Naive thymus-derived CD4-positive, alpha-beta T cell (primary cell): Measurements from ENCODE around the gene UBALD2. TPM values are rescaled to one million over a fixed set of nuclear protein-coding genes. Genes with fewer than 3 reads are reported as not detected.
A peak's percentile ranks its signal among the peaks of the same experiment; 100 is the strongest.

Experiments used
- ATAC-seq: fragments of 150-1000 bp; cut with Tn5 transposase; 2 replicates; pipeline ENCODE4 v1.10.0; 2021; ENCODE audit warnings: mild to moderate bottlenecking, moderate library complexity
- CTCF ChIA-PET: fragments of 350-600 bp; sonication (Branson Sonifier 250); formaldehyde crosslinking; loops from one replicate; lab custom pipeline; 2021; ENCODE audit warnings: antibody characterized with exemption; lab: Charles Lee
- POLR2A ChIA-PET: fragments of 350-600 bp; sonication (Branson Sonifier 250); formaldehyde crosslinking; loops from one replicate; lab custom pipeline; 2021; ENCODE audit warnings: antibody characterized with exemption, inconsistent platforms; lab: Charles Lee
- DNase-seq, 9 donors: peaks; one replicate each; pipeline versions ENCODE4 v3.0.0 to v3.0.0-alpha.2; 2020 to 2022; ENCODE audit warnings: mixed read lengths in 1 of 9
- H3K27ac ChIP-seq: one replicate; pipeline ENCODE4 v1.7.0; 2013; ENCODE audit warnings: mild to moderate bottlenecking, low read depth, low read length, moderate library complexity
- H3K27me3 ChIP-seq, 2 donors: one replicate each; pipeline ENCODE4 v1.7.0; 2013; ENCODE audit warnings: low read length in 2 of 2, mild to moderate bottlenecking in 2 of 2, moderate library complexity in 2 of 2; ENCODE audit not compliant: control insufficient read depth in 2 of 2, insufficient read depth in 2 of 2
- H3K36me3 ChIP-seq, 3 experiments: 1 replicate in 2 of 3; 2 replicates in 1 of 3; pipeline ENCODE4 v1.7.0; 2013; ENCODE audit warnings: low read length in 3 of 3, mild to moderate bottlenecking in 3 of 3, moderate library complexity in 1 of 3; ENCODE audit not compliant: insufficient read depth in 3 of 3, control insufficient read depth in 2 of 3
- H3K4me1 ChIP-seq, 2 donors: one replicate each; pipeline ENCODE4 v1.7.0; 2013; ENCODE audit warnings: low read length in 2 of 2, mild to moderate bottlenecking in 2 of 2, moderate library complexity in 1 of 2; ENCODE audit not compliant: control insufficient read depth in 2 of 2, insufficient read depth in 2 of 2
- H3K4me3 ChIP-seq: 2 replicates; pipeline ENCODE4 v1.7.0; 2013; ENCODE audit warnings: mild to moderate bottlenecking, low read length
- H3K9me3 ChIP-seq, 3 experiments: 1 replicate in 2 of 3; 2 replicates in 1 of 3; pipeline ENCODE4 v1.7.0; 2013; ENCODE audit warnings: low read length in 3 of 3; ENCODE audit not compliant: control insufficient read depth in 2 of 3
- H3K27ac Mint-ChIP-seq, 9 donors: one replicate each; pipeline ENCODE4 v1.8.0; 2020 to 2022; ENCODE audit warnings: mixed read lengths in 9 of 9, mild to moderate bottlenecking in 8 of 9, moderate library complexity in 5 of 9, inconsistent platforms in 2 of 9
- H3K27me3 Mint-ChIP-seq, 5 donors: one replicate each; pipeline ENCODE4 v1.8.0; 2021 to 2022; ENCODE audit warnings: mixed read lengths in 5 of 5, mild to moderate bottlenecking in 1 of 5
- H3K36me3 Mint-ChIP-seq, 5 donors: one replicate each; pipeline ENCODE4 v1.8.0; 2020 to 2022; ENCODE audit warnings: mixed read lengths in 5 of 5, mild to moderate bottlenecking in 3 of 5, inconsistent platforms in 1 of 5
- H3K4me1 Mint-ChIP-seq, 7 donors: one replicate each; pipeline ENCODE4 v1.8.0; 2020 to 2022; ENCODE audit warnings: mixed read lengths in 7 of 7, mild to moderate bottlenecking in 3 of 7, inconsistent platforms in 1 of 7
- H3K4me3 Mint-ChIP-seq, 10 donors: one replicate each; pipeline ENCODE4 v1.8.0; 2020 to 2022; ENCODE audit warnings: mild to moderate bottlenecking in 10 of 10, mixed read lengths in 10 of 10, moderate library complexity in 6 of 10, inconsistent platforms in 2 of 10
- H3K9me3 Mint-ChIP-seq, 11 donors: one replicate each; pipeline ENCODE4 v1.8.0; 2020 to 2022; ENCODE audit warnings: mixed read lengths in 11 of 11, mild to moderate bottlenecking in 4 of 11, inconsistent platforms in 1 of 11, moderate library complexity in 1 of 11
- intact Hi-C, 2 donors: fragments of 100-400 bp; cut with micrococcal nuclease; formaldehyde crosslinking; loops; one replicate each; pipeline ENCODE4 v1.15.1; 2023
- polyA plus RNA-seq, 2 donors: library from polyadenylated mRNA; unstranded; fragments of 300-500 nt; fragmentation: Illumina TruSeq; gene quantifications; one replicate each; pipeline ENCODE4 v1.2.3, GENCODE V29; 2021
- total RNA-seq, 6 experiments: library from RNA in 5 of 6; stranded (reverse) in 5 of 6; gene quantifications; 1 replicate in 5 of 6; 2 replicates in 1 of 6; pipeline ENCODE4 v1.2.3 and lab custom pipeline; 2021 to 2026

The UBALD2 gene
- total and polyA plus RNA-seq, 7 experiments from 2014 or later, result 6.9 to 263 (median 132) TPM

- Histone ChIP-seq H3K36me3 (peaks cover 0 to 31% (median 0%) of the 10 kb centered on the region in 3 experiments), H3K27me3 (no peaks in the 10 kb centered on the region), H3K4me3 (no peak overlapping the region), H3K27ac (peak overlapping the region; percentile 92), H3K9me3 (no peaks in the 10 kb centered on the region), H3K4me1 (peaks cover 70 to 71% of the 10 kb centered on the region in 2 donors)
- CTCF ChIA-PET, result interaction anchor here (0.8 to 5.2 kb wide), 5 partner anchors 9 to 144 kb away, joined by 4 to 36 read pairs (median 6); no protein-coding TSS in a partner anchor
- Mint-ChIP-seq H3K27ac (peak overlapping the region in 8 of 9 donors; percentile 79 to 96 (median 93)), H3K4me3 (peak overlapping the region in 9 of 10 donors; percentile 38 to 95 (median 92)), H3K36me3 (peaks cover 0 to 43% (median 9%) of the 10 kb centered on the region in 5 donors), H3K9me3 (no peaks in the 10 kb centered on the region), H3K27me3 (peaks cover 0 to 3% (median 0%) of the 10 kb centered on the region in 5 donors), H3K4me1 (peaks cover 35 to 70% (median 61%) of the 10 kb centered on the region in 7 donors)
- DNase-seq (peak in 2 of 9 donors; percentile 13 to 17), ATAC-seq (no peak)
- intact Hi-C loops, result loop anchor here in 1 of 2 donors (5.0 kb wide), 1 partner anchor 33 kb away; no protein-coding TSS in a partner anchor
- POLR2A ChIA-PET, result interaction anchor here (0.7 to 19.9 kb wide), 15 partner anchors 10 to 148 kb away, joined by 3 to 375 read pairs (median 6); partner anchors contain the start of genes FOXJ1 and RNF157
Measured at GRCh38 chr17:76270127-76270592, 5.0 kb downstream of the UBALD2 start.

- intact Hi-C loops, result loop anchor here in 1 of 2 donors (5.0 kb wide), 1 partner anchor 34 kb away; no protein-coding TSS in a partner anchor
- Histone ChIP-seq H3K4me3 (peak overlapping the region; percentile 68), H3K9me3 (no peaks in the 10 kb centered on the region), H3K27me3 (no peaks in the 10 kb centered on the region), H3K36me3 (peaks cover 0 to 28% (median 0%) of the 10 kb centered on the region in 3 experiments), H3K27ac (peak overlapping the region; percentile 92), H3K4me1 (peaks cover 70 to 71% of the 10 kb centered on the region in 2 donors)
- ChIA-PET POLR2A (interaction anchor here (0.6 to 19.9 kb wide), 15 partner anchors 14 to 168 kb away, joined by 3 to 375 read pairs (median 6); partner anchors contain the start of genes EXOC7, FOXJ1 and RNF157), CTCF (interaction anchor here (0.8 to 5.5 kb wide), 7 partner anchors 8 to 145 kb away, joined by 3 to 36 read pairs (median 5); no protein-coding TSS in a partner anchor)
- H3K27ac Mint-ChIP-seq, result peak overlapping the region; percentile 73 to 93 (median 86)
- peaks cover 35 to 71% (median 63%) of the 10 kb centered on the region in 7 donors for H3K4me1 Mint-ChIP-seq
- H3K36me3 Mint-ChIP-seq, result peaks cover 0 to 43% (median 9%) of the 10 kb centered on the region in 5 donors
- H3K27me3 Mint-ChIP-seq, result peaks cover 0 to 3% (median 0%) of the 10 kb centered on the region in 5 donors
- peak in 5 of 9 donors; percentile 24 to 36 (median 33) for DNase-seq
- no peak for ATAC-seq
- H3K4me3 Mint-ChIP-seq, result peak overlapping the region; percentile 45 to 93 (median 78)
- H3K9me3 Mint-ChIP-seq, result no peaks in the 10 kb centered on the region
Measured at GRCh38 chr17:76270770-76271668, 5.9 kb downstream of the UBALD2 start.

DNA sequence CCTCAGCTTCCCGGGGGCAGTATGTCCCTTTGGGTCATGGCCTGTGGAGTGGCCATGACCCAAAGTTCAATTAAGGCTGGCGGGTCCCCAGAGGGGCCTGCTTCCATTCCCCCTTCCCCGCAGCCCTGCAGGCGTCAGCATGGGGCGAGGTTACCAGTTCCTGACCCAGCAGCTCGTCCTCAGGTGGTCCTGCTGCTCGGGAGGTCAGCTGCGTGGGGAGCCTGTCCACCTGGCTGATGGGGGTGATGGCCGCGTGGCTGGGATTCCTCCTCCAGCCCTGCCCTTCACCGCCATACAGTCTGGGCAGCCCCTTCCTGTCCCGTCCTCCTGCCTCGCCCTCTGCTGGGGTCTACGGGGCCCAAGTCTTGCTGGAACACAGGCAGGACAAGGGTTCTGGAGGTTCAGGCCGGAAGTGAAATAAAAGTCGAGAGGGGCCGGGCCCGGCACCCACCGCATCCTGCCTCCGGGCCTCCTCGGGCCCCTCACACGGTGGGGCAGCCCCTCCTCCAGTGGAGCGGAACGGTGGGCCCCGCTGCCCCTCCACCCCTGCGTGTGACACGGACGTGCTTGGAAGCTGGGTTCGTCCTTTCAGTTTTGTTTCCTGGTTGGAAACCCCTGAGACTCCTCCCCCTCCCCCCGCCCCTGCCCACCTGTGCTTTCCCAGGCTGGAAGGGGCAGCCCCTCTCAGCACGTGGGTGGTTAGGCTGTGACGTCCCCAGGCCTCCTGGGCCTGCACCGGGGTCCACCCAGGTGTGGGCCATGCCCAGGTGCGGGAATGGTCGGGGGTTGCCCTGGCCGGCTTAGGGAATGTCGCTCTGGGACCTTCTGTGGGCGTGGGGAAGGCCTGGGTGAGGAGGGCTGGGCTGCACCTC, 6.8 kb downstream of the UBALD2 start:
- Histone ChIP-seq H3K27me3 (no peaks in the 10 kb centered on the region), H3K9me3 (no peaks in the 10 kb centered on the region), H3K36me3 (peaks cover 0 to 20% (median 0%) of the 10 kb centered on the region in 3 experiments), H3K4me3 (peak overlapping the region; percentile 68), H3K4me1 (peaks cover 65 to 70% of the 10 kb centered on the region in 2 donors), H3K27ac (peak overlapping the region; percentile 92)
- intact Hi-C loops, result loop anchor here (1.0 to 5.0 kb wide), 2 partner anchors 35 to 92 kb away; no protein-coding TSS in a partner anchor
- peaks cover 37 to 75% (median 71%) of the 10 kb centered on the region in 7 donors for H3K4me1 Mint-ChIP-seq
- DNase-seq (peak in 6 of 9 donors; percentile 53 to 79 (median 61)), ATAC-seq (peak; percentile 54)
- no peaks in the 10 kb centered on the region for H3K9me3 Mint-ChIP-seq
- peaks cover 0 to 35% (median 9%) of the 10 kb centered on the region in 5 donors for H3K36me3 Mint-ChIP-seq
- peak overlapping the region; percentile 82 to 94 (median 92) for H3K27ac Mint-ChIP-seq
- peaks cover 0 to 3% (median 0%) of the 10 kb centered on the region in 5 donors for H3K27me3 Mint-ChIP-seq
- CTCF ChIA-PET, result interaction anchor here (0.7 to 5.5 kb wide), 7 partner anchors 9 to 150 kb away, joined by 3 to 36 read pairs (median 5); no protein-coding TSS in a partner anchor
- H3K4me3 Mint-ChIP-seq, result peak overlapping the region; percentile 75 to 93 (median 82)
- POLR2A ChIA-PET, result interaction anchor here (0.8 to 19.9 kb wide), 16 partner anchors 15 to 169 kb away, joined by 3 to 375 read pairs (median 6); partner anchors contain the start of genes EXOC7 and RNF157

DNA sequence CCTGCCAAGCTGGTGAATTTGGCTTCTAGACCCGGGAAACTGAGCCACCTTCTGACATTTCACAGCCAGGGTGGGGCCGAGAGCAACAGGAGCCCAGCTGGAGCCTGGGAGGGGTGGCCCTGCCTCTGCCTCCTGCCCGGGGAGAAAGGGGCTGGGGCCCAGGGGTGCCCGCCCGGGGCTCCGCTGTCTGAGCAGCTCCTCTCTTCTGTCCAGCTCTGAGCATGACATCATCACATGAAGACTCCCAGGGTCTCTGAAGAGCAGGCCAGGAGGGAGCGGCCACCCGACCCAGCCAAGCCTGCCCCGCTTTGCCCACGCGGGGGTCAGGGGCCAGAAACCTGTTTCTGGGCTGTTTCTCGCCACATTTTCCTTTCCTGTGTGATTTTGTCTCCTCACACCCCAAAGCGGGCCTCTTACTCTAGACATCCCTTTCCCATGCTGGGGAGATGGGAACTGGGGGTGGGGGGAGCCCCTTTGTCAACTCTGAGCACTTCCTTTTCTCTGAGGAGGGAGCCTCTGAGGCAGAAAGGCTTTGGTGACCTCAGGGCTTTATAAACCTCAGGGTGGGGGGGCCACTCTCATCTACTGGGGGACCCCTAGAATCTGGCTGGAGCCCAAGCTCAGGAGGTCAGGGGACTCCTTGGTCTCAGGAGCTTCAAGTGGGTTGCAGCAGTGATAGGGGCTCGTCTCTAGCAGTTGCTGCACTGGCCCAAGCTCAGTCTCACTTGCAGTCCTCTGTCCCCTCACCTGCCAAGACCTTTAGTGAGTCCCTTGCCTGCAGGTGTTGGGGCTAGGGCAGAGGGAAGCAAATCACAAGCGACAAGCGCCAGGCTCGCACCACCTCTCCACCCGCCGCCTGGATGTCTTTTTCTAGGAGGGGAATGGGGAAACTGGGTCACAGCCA, 7.6 kb downstream of the UBALD2 start:
- peaks cover 35 to 79% (median 69%) of the 10 kb centered on the region in 7 donors for H3K4me1 Mint-ChIP-seq
- Histone ChIP-seq H3K9me3 (no peaks in the 10 kb centered on the region), H3K27ac (peak overlapping the region; percentile 92), H3K27me3 (no peaks in the 10 kb centered on the region), H3K36me3 (peaks cover 0 to 17% (median 0%) of the 10 kb centered on the region in 3 experiments), H3K4me3 (peak overlapping the region; percentile 68), H3K4me1 (peaks cover 57 to 64% of the 10 kb centered on the region in 2 donors)
- ATAC-seq (peak; percentile 12), DNase-seq (peak in 5 of 9 donors; percentile 46 to 75 (median 48))
- ChIA-PET POLR2A (interaction anchor here (0.6 to 19.9 kb wide), 16 partner anchors 16 to 169 kb away, joined by 3 to 375 read pairs (median 6); partner anchors contain the start of genes EXOC7 and RNF157), CTCF (interaction anchor here (0.7 to 5.5 kb wide), 9 partner anchors 8 to 151 kb away, joined by 3 to 36 read pairs (median 5); partner anchors contain the start of gene FOXJ1)
- intact Hi-C loops, result loop anchor here (1.0 to 5.0 kb wide), 2 partner anchors 35 to 92 kb away; no protein-coding TSS in a partner anchor
- peaks cover 0 to 3% (median 0%) of the 10 kb centered on the region in 5 donors for H3K27me3 Mint-ChIP-seq
- H3K27ac Mint-ChIP-seq, result peak overlapping the region; percentile 82 to 94 (median 92)
- H3K36me3 Mint-ChIP-seq, result peaks cover 0 to 28% (median 6%) of the 10 kb centered on the region in 5 donors
- H3K4me3 Mint-ChIP-seq, result peak overlapping the region; percentile 75 to 93 (median 82)
- H3K9me3 Mint-ChIP-seq, result no peaks in the 10 kb centered on the region
